Loucy (cell line): ENCODE data around the gene BBIP1.

ENCODE experiments used
- H2AFZ ChIP-seq: fragments of 200-600 bp; sonication (generic); 2 replicates; pipeline ENCODE4 v1.6.0; 2016; ENCODE audit warnings: antibody characterized with exemption, mild to moderate bottlenecking, low read length, moderate library complexity
- H3F3A ChIP-seq: fragments of 200-600 bp; 2 replicates; pipeline ENCODE4 v1.6.0; 2016; ENCODE audit warnings: antibody characterized with exemption, low read depth, mild to moderate bottlenecking
- H3K27me3 ChIP-seq: fragments of 200-600 bp; sonication (generic); 2 replicates; pipeline ENCODE4 v1.6.1; 2014; ENCODE audit warnings: low read length, mild to moderate bottlenecking; ENCODE audit not compliant: insufficient read depth, poor library complexity, severe bottlenecking
- H3K36me3 ChIP-seq: fragments of 200-600 bp; sonication (generic); 2 replicates; pipeline ENCODE4 v1.6.1; 2016; ENCODE audit warnings: low read length; ENCODE audit not compliant: insufficient read depth
- H3K4me1 ChIP-seq: fragments of 200-600 bp; sonication (generic); 2 replicates; pipeline ENCODE4 v1.5.1; 2014; ENCODE audit warnings: low read length, mild to moderate bottlenecking; ENCODE audit not compliant: insufficient read depth, poor library complexity, severe bottlenecking
- H3K4me2 ChIP-seq: fragments of 200-600 bp; sonication (generic); 2 replicates; pipeline ENCODE4 v1.6.0; 2014; ENCODE audit warnings: antibody characterized with exemption, low read length, low read depth, mild to moderate bottlenecking; ENCODE audit not compliant: poor library complexity, severe bottlenecking
- H3K4me3 ChIP-seq: fragments of 200-600 bp; sonication (generic); 2 replicates; pipeline ENCODE4 v1.5.1; 2014; ENCODE audit warnings: low read length, mild to moderate bottlenecking, mixed read lengths; ENCODE audit not compliant: poor library complexity, severe bottlenecking
- H3K79me2 ChIP-seq: fragments of 200-600 bp; sonication (generic); 2 replicates; pipeline ENCODE4 v1.6.1; 2014; ENCODE audit warnings: low read length; ENCODE audit not compliant: insufficient read depth
- H3K9ac ChIP-seq: fragments of 200-600 bp; sonication (generic); 2 replicates; pipeline ENCODE4 v1.6.0; 2014; ENCODE audit warnings: mild to moderate bottlenecking, low read depth, low read length, moderate library complexity; ENCODE audit not compliant: poor library complexity, severe bottlenecking
- H3K9me2 ChIP-seq: fragments of 200-600 bp; sonication (generic); replicated peaks from 2 replicates; pipeline ENCODE4 v1.6.1; 2016; ENCODE audit warnings: low read depth, low read length, mixed read lengths
- H3K9me3 ChIP-seq: fragments of 200-600 bp; sonication (generic); 2 replicates; pipeline ENCODE4 v1.6.1; 2014; ENCODE audit warnings: mild to moderate bottlenecking, antibody characterized with exemption, low read length, low read depth; ENCODE audit not compliant: insufficient read depth
- H4K20me1 ChIP-seq: fragments of 200-600 bp; sonication (generic); 2 replicates; pipeline ENCODE4 v1.6.0; 2014; ENCODE audit warnings: antibody characterized with exemption, low read length, mild to moderate bottlenecking; ENCODE audit not compliant: insufficient read depth, poor library complexity, severe bottlenecking
- EZH2phosphoT487 ChIP-seq: fragments of 200-600 bp; IDR thresholded peaks from 2 replicates; pipeline ENCODE4 v1.6.1; 2018; ENCODE audit warnings: antibody characterized with exemption, mild to moderate bottlenecking, moderate library complexity, borderline replicate concordance
- TF ChIP-seq, protein P1 (sequence below): fragments of 200-600 bp; sonication (generic); conservative IDR thresholded peaks from 2 replicates; pipeline ENCODE4 v1.5.1; 2014; ENCODE audit warnings: mild to moderate bottlenecking, antibody characterized with exemption, low read length

Gene BBIP1

GRCh38 chr10:110963162-110963561 is 44.2 kb upstream of the BBIP1 start:
- peaks cover 41% of the 10 kb centered on the region for H4K20me1 ChIP-seq
- no peak for TF ChIP-seq EZH2phosphoT487
- TF ChIP-seq, protein P1, sequence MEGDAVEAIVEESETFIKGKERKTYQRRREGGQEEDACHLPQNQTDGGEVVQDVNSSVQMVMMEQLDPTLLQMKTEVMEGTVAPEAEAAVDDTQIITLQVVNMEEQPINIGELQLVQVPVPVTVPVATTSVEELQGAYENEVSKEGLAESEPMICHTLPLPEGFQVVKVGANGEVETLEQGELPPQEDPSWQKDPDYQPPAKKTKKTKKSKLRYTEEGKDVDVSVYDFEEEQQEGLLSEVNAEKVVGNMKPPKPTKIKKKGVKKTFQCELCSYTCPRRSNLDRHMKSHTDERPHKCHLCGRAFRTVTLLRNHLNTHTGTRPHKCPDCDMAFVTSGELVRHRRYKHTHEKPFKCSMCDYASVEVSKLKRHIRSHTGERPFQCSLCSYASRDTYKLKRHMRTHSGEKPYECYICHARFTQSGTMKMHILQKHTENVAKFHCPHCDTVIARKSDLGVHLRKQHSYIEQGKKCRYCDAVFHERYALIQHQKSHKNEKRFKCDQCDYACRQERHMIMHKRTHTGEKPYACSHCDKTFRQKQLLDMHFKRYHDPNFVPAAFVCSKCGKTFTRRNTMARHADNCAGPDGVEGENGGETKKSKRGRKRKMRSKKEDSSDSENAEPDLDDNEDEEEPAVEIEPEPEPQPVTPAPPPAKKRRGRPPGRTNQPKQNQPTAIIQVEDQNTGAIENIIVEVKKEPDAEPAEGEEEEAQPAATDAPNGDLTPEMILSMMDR, result no peak

DNA sequence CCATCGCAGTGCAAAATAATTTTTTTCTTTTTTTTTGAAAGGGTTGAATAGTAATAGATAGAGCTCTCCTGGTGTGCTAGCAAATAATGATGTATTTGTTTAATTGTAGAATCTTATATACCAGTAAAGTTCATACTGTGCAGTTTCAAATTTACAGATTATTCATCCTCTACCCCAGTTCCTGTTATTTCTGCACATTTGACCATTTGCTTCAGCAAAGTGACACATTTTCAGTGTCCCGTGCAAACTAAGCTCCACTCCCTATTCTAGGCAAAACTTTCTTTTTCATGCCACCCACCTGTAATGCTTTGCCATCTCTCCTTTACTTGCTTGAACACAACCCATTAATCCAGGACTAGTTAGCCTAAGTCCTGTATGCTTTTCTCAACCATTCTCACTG is 43.5 kb upstream of the BBIP1 start:
- Histone ChIP-seq H3K36me3 (peaks cover 5% of the 10 kb centered on the region), H3K4me2 (no peak overlapping the region), H3K9ac (no peak overlapping the region), H3K9me2 (no peaks in the 10 kb centered on the region), H3K27me3 (no peaks in the 10 kb centered on the region), H3K4me1 (no peaks in the 10 kb centered on the region), H3K79me2 (peaks cover 95% of the 10 kb centered on the region), H2AFZ (no peak overlapping the region), H3F3A (no peaks in the 10 kb centered on the region), H3K9me3 (no peaks in the 10 kb centered on the region), H3K4me3 (no peak overlapping the region), H4K20me1 (peaks cover 41% of the 10 kb centered on the region)
- TF ChIP-seq, protein P1, result no peak
- no peak for TF ChIP-seq EZH2phosphoT487

More at GRCh38 chr10:110963162-110963561, 44.2 kb upstream of the BBIP1 start:
- H3K4me3 ChIP-seq, result no peak overlapping the region
- peaks cover 9% of the 10 kb centered on the region for H3K36me3 ChIP-seq
- no peaks in the 10 kb centered on the region for H3K9me2 ChIP-seq
- no peak overlapping the region for H3K9ac ChIP-seq
- no peak overlapping the region for H2AFZ ChIP-seq
- no peak overlapping the region for H3K4me2 ChIP-seq
- H3K9me3 ChIP-seq, result no peaks in the 10 kb centered on the region
- H3K4me1 ChIP-seq, result no peaks in the 10 kb centered on the region
- no peaks in the 10 kb centered on the region for H3K27me3 ChIP-seq
- no peaks in the 10 kb centered on the region for H3F3A ChIP-seq
- H3K79me2 ChIP-seq, result peaks cover 95% of the 10 kb centered on the region

DNA sequence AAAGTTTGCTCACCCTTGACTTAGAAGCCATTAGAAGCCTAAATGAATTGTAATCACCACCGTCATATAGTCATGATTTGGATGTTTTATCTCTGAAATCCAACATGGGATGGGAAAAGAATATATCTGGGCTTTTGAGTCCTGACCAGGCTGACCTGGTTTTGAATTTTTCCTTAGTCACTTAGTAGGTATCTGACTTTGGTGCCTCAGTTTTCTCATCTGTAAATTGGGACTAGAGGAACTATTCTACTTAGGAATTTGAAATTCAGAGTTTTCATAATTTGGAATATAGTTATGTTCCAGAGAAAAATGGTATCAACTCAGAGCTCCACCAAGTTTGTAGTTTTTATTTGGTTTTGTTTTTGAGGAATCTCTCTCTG is 41.3 kb upstream of the BBIP1 start:
- Histone ChIP-seq H2AFZ (no peak overlapping the region), H3K4me2 (no peak overlapping the region), H3K9ac (no peak overlapping the region), H3K27me3 (no peaks in the 10 kb centered on the region), H3F3A (no peaks in the 10 kb centered on the region), H4K20me1 (peaks cover 29% of the 10 kb centered on the region), H3K9me2 (no peaks in the 10 kb centered on the region), H3K79me2 (peaks cover 95% of the 10 kb centered on the region), H3K36me3 (no peaks in the 10 kb centered on the region), H3K4me1 (no peaks in the 10 kb centered on the region), H3K4me3 (no peak overlapping the region), H3K9me3 (no peaks in the 10 kb centered on the region)
- TF ChIP-seq, protein P1, result no peak
- no peak for TF ChIP-seq EZH2phosphoT487
